B cell (primary cell): ENCODE data around the gene RGS11. TPM values are rescaled to one million over a fixed set of nuclear protein-coding genes. Genes with fewer than 3 reads are reported as not detected.

Experiments used
- ATAC-seq: fragments of 200-7000 bp; cut with Tn5 transposase; one replicate; pipeline ENCODE4 v1.10.0; 2021; ENCODE audit warnings: low read depth, mild to moderate bottlenecking, moderate number of reproducible peaks, moderate library complexity
- CTCF ChIA-PET: fragments of 350-600 bp; sonication (Branson Sonifier 250); formaldehyde crosslinking; loops from one replicate; lab custom pipeline; 2021; ENCODE audit warnings: antibody characterized with exemption, inconsistent platforms; lab: Charles Lee
- POLR2A ChIA-PET: fragments of 350-600 bp; sonication (Branson Sonifier 250); formaldehyde crosslinking; loops from one replicate; lab custom pipeline; 2021; ENCODE audit warnings: antibody characterized with exemption; lab: Charles Lee
- DNase-seq: peaks from one replicate; pipeline ENCODE4 v3.0.0; 2013
- H2AFZ ChIP-seq: 2 replicates; pipeline ENCODE4 v1.6.1; 2012; ENCODE audit warnings: mild to moderate bottlenecking, low read depth, low read length; ENCODE audit not compliant: insufficient read depth, poor library complexity, severe bottlenecking
- H3K27ac ChIP-seq, 2 donors: 1 replicate in 1 of 2; 2 replicates in 1 of 2; pipeline ENCODE4 v1.5.1; 2012 to 2013; ENCODE audit warnings: low read length in 2 of 2, mild to moderate bottlenecking in 2 of 2, moderate library complexity in 1 of 2
- H3K27me3 ChIP-seq, 4 experiments: fragments of 200-600 bp in 1 of 4; sonication (generic) in 1 of 4; replicated peaks in 1 of 4; 1 replicate in 2 of 4; 2 replicates in 2 of 4; pipeline versions ENCODE4 v1.6.1 to v1.7.0; 2013 to 2016; ENCODE audit warnings: low read length in 3 of 4, mild to moderate bottlenecking in 2 of 4, mixed read lengths in 1 of 4, moderate library complexity in 1 of 4; ENCODE audit not compliant: insufficient read depth in 4 of 4, control insufficient read depth in 3 of 4; ENCODE audit errors: control extremely low read depth in 1 of 4
- H3K36me3 ChIP-seq, 2 experiments: replicated peaks in 1 of 2; 1 replicate in 1 of 2; 2 replicates in 1 of 2; pipeline versions ENCODE4 v1.6.1 to v1.7.1; 2013; ENCODE audit warnings: low read length in 1 of 2; ENCODE audit not compliant: insufficient read depth in 2 of 2, control insufficient read depth in 1 of 2; ENCODE audit errors: control extremely low read depth in 1 of 2, extremely low read depth in 1 of 2
- H3K4me1 ChIP-seq, 2 donors: fragments of 200-600 bp in 1 of 2; sonication (generic) in 1 of 2; 1 replicate in 1 of 2; 2 replicates in 1 of 2; pipeline versions ENCODE4 v1.5.1 to v1.6.1; 2013 to 2017; ENCODE audit warnings: low read length in 2 of 2; ENCODE audit not compliant: control insufficient read depth in 2 of 2, insufficient read depth in 2 of 2
- H3K4me2 ChIP-seq: replicated peaks from 2 replicates; pipeline ENCODE3; 2012; ENCODE audit warnings: mild to moderate bottlenecking, low read depth, low read length; ENCODE audit not compliant: poor library complexity, severe bottlenecking
- H3K4me3 ChIP-seq, 5 experiments: fragments of 200-600 bp in 1 of 5; sonication (generic) in 1 of 5; 1 replicate in 3 of 5; 2 replicates in 2 of 5; pipeline versions ENCODE4 v1.5.1 to v1.7.0; 2011 to 2016; ENCODE audit warnings: low read length in 4 of 5, mild to moderate bottlenecking in 4 of 5, low read depth in 2 of 5, control low read depth in 1 of 5, moderate library complexity in 1 of 5; ENCODE audit not compliant: insufficient read depth in 1 of 5; ENCODE audit errors: control extremely low read depth in 1 of 5, extremely low read depth in 1 of 5
- H3K79me2 ChIP-seq: fragments of 200-600 bp; sonication (generic); one replicate; pipeline ENCODE4 v1.6.0; 2016; ENCODE audit warnings: low read length; ENCODE audit not compliant: control insufficient read depth, insufficient read depth
- H3K9ac ChIP-seq: fragments of 200-600 bp; sonication (generic); 2 replicates; pipeline ENCODE4 v1.6.1; 2017; ENCODE audit warnings: mild to moderate bottlenecking, low read length, moderate library complexity
- H3K9me3 ChIP-seq, 3 donors: one replicate each; pipeline versions ENCODE4 v1.6.1 to v1.7.1; 2013; ENCODE audit warnings: low read length in 2 of 3; ENCODE audit not compliant: control insufficient read depth in 2 of 3, insufficient read depth in 1 of 3; ENCODE audit errors: control extremely low read depth in 1 of 3
- H4K20me1 ChIP-seq: 2 replicates; pipeline ENCODE4 v1.6.0; 2012; ENCODE audit warnings: mild to moderate bottlenecking, low read length; ENCODE audit not compliant: insufficient read depth, control insufficient read depth, poor library complexity, severe bottlenecking
- H3K27ac Mint-ChIP-seq: one replicate; pipeline ENCODE4 v1.8.0; 2021; ENCODE audit warnings: mixed read lengths
- H3K27me3 Mint-ChIP-seq: one replicate; pipeline ENCODE4 v1.8.0; 2021; ENCODE audit warnings: mixed read lengths
- H3K4me1 Mint-ChIP-seq: one replicate; pipeline ENCODE4 v1.8.0; 2021; ENCODE audit warnings: mixed read lengths
- H3K4me3 Mint-ChIP-seq: one replicate; pipeline ENCODE4 v1.8.0; 2021; ENCODE audit warnings: mixed read lengths
- H3K9me3 Mint-ChIP-seq: one replicate; pipeline ENCODE4 v1.8.0; 2022; ENCODE audit warnings: mixed read lengths; ENCODE audit not compliant: insufficient read depth
- CTCF ChIP-seq: fragments of 200-600 bp; IDR thresholded peaks from one replicate; pipeline ENCODE4 v1.8.0; 2022; ENCODE audit warnings: antibody characterized with exemption, mild to moderate bottlenecking
- EZH2 ChIP-seq: IDR thresholded peaks from 2 replicates; pipeline ENCODE4 v1.6.1; 2012; ENCODE audit warnings: borderline replicate concordance, low read depth, mild to moderate bottlenecking, moderate library complexity, low read length; ENCODE audit not compliant: insufficient read depth, poor library complexity, severe bottlenecking
- WGBS: methylation state at CpG from one replicate; pipeline ENCODE4 v1.1.5; 2013; ENCODE audit warnings: missing lambda C conversion rate; ENCODE audit not compliant: insufficient coverage; 5-methylcytosine and 5-hydroxymethylcytosine counted together
- intact Hi-C: fragments of 100-400 bp; cut with micrococcal nuclease; formaldehyde crosslinking; loops from one replicate; pipeline ENCODE4 v1.10.0; 2022
- polyA plus RNA-seq: library from polyadenylated mRNA; depleted of rRNA; stranded (reverse); fragments of >200 nt; gene quantifications from 2 replicates; pipeline ENCODE4 v1.2.3, GENCODE V29; 2012
- total RNA-seq, 2 donors: library from RNA; stranded (reverse); fragments of 120-200 nt in 1 of 2; gene quantifications; 1 replicate in 1 of 2; 2 replicates in 1 of 2; pipeline versions ENCODE4 v1.2.3 to v1.2.4, GENCODE V29; 2013 to 2022

The RGS11 gene
- total and polyA plus RNA-seq, 2 donors (not counting 1 experiment from before 2014, with no cell fraction given) = 0.39 TPM; not detected in 1

- DNase-seq = no peak
- ATAC-seq = no peak
- Mint-ChIP-seq H3K4me1 (peaks cover 7% of the 10 kb centered on the region), H3K27ac (no peak overlapping the region), H3K27me3 (peaks cover 20% of the 10 kb centered on the region), H3K9me3 (no peaks in the 10 kb centered on the region), H3K4me3 (no peak overlapping the region)
- Histone ChIP-seq H3K9ac (no peak overlapping the region), H3K27me3 (peaks cover 0 to 22% (median 6%) of the 10 kb centered on the region in 4 experiments), H3K27ac (no peak overlapping the region), H3K79me2 (no peaks in the 10 kb centered on the region), H3K36me3 (no peaks in the 10 kb centered on the region), H3K4me2 (no peak overlapping the region), H3K4me3 (no peak overlapping the region), H3K9me3 (no peaks in the 10 kb centered on the region), H2AFZ (no peak overlapping the region), H3K4me1 (peaks cover 0 to 7% of the 10 kb centered on the region in 2 donors), H4K20me1 (no peaks in the 10 kb centered on the region)
- TF ChIP-seq EZH2 (no peak), CTCF (no peak)
- intact Hi-C loops = no loop called here
- WGBS = 83% methylated on average over 25 of the region's 30 CpGs
- ChIA-PET CTCF (no interaction called here), POLR2A (no interaction called here)
These were observed 2.0 kb downstream of the RGS11 start for GRCh38 chr16:273547-274421.
